ENCODE results near the gene ETS1.

The ETS1 gene

GRCh38 chr11:128492461-128492860 lies 94.9 kb downstream of the ETS1 start:
- TF ChIP-seq EZH2 (IDR thresholded peaks at IDR 0.05; ENCODE audit: borderline replicate concordance, low read length), result no peak
- no peak for TF ChIP-seq CTCF (IDR thresholded peaks at IDR 0.05; ENCODE audit: low read length)
- Histone ChIP-seq H4K20me1 (ENCODE audit: insufficient read depth, low read length) (no peaks in the 10 kb centered on the region), H3K9ac (ENCODE audit: low read length) (no peak overlapping the region), H3K9me2 (ENCODE audit: low read depth, low read length) (no peaks in the 10 kb centered on the region), H3K4me1 (ENCODE audit: insufficient read depth, low read length, severe bottlenecking) (peaks cover 70% of the 10 kb centered on the region), H3F3A (ENCODE audit: insufficient read depth, low read length) (no peaks in the 10 kb centered on the region), H3K27ac (ENCODE audit: low read depth, low read length, poor library complexity, severe bottlenecking) (peak overlapping the region; percentile 48), H3K4me2 (ENCODE audit: low read length) (peak overlapping the region; percentile 12; the same call in 1 of the 2 replicates), H3K79me2 (ENCODE audit: insufficient read depth, low read length) (peaks cover 65% of the 10 kb centered on the region), H3K36me3 (ENCODE audit: insufficient read depth, low read length) (peaks cover 75% of the 10 kb centered on the region), H3K9me3 (ENCODE audit: low read length) (no peaks in the 10 kb centered on the region), H3K4me3 (ENCODE audit: low read depth, low read length, poor library complexity, severe bottlenecking) (no peak overlapping the region), H2AFZ (ENCODE audit: low read length) (no peak overlapping the region), H3K27me3 (ENCODE audit: insufficient read depth, low read length) (no peaks in the 10 kb centered on the region)

- no peak overlapping the region for H2AFZ ChIP-seq (ENCODE audit: low read length)
Measured at GRCh38 chr11:128491195-128491936, 96.0 kb downstream of the ETS1 start.

GRCh38 chr11:128490092-128490491 lies 97.3 kb downstream of the ETS1 start:
- peaks cover 68% of the 10 kb centered on the region for H3K4me1 ChIP-seq (ENCODE audit: insufficient read depth, low read length, severe bottlenecking)
- H3K27ac ChIP-seq (ENCODE audit: low read depth, low read length, poor library complexity, severe bottlenecking), result no peak overlapping the region
- H3K9me3 ChIP-seq (ENCODE audit: low read length), result no peaks in the 10 kb centered on the region

More at GRCh38 chr11:128491195-128491936, 96.0 kb downstream of the ETS1 start:
- H3K4me2 ChIP-seq (ENCODE audit: low read length), result no peak overlapping the region
- peaks cover 84% of the 10 kb centered on the region for H3K36me3 ChIP-seq (ENCODE audit: insufficient read depth, low read length)
- H3K9me3 ChIP-seq (ENCODE audit: low read length), result no peaks in the 10 kb centered on the region
- no peak overlapping the region for H3K9ac ChIP-seq (ENCODE audit: low read length)
- H3K27me3 ChIP-seq (ENCODE audit: insufficient read depth, low read length), result no peaks in the 10 kb centered on the region
- peak overlapping the region; percentile 48 for H3K27ac ChIP-seq (ENCODE audit: low read depth, low read length, poor library complexity, severe bottlenecking)
- H4K20me1 ChIP-seq (ENCODE audit: insufficient read depth, low read length), result no peaks in the 10 kb centered on the region
- H3K4me3 ChIP-seq (ENCODE audit: low read depth, low read length, poor library complexity, severe bottlenecking), result no peak overlapping the region
- TF ChIP-seq CTCF (IDR thresholded peaks at IDR 0.05; ENCODE audit: low read length), result no peak
- no peak for TF ChIP-seq EZH2 (IDR thresholded peaks at IDR 0.05; ENCODE audit: borderline replicate concordance, low read length)
- peaks cover 54% of the 10 kb centered on the region for H3K79me2 ChIP-seq (ENCODE audit: insufficient read depth, low read length)
- peaks cover 68% of the 10 kb centered on the region for H3K4me1 ChIP-seq (ENCODE audit: insufficient read depth, low read length, severe bottlenecking)
- H3F3A ChIP-seq (ENCODE audit: insufficient read depth, low read length), result no peaks in the 10 kb centered on the region
- H3K9me2 ChIP-seq (ENCODE audit: low read depth, low read length), result no peaks in the 10 kb centered on the region

More at GRCh38 chr11:128490092-128490491, 97.3 kb downstream of the ETS1 start:
- no peak overlapping the region for H3K4me3 ChIP-seq (ENCODE audit: low read depth, low read length, poor library complexity, severe bottlenecking)
- H3K9ac ChIP-seq (ENCODE audit: low read length), result no peak overlapping the region
- H2AFZ ChIP-seq (ENCODE audit: low read length), result no peak overlapping the region
- no peaks in the 10 kb centered on the region for H3F3A ChIP-seq (ENCODE audit: insufficient read depth, low read length)
- no peaks in the 10 kb centered on the region for H3K9me2 ChIP-seq (ENCODE audit: low read depth, low read length)
- H3K4me2 ChIP-seq (ENCODE audit: low read length), result no peak overlapping the region
- no peaks in the 10 kb centered on the region for H3K27me3 ChIP-seq (ENCODE audit: insufficient read depth, low read length)
- H3K79me2 ChIP-seq (ENCODE audit: insufficient read depth, low read length), result peaks cover 41% of the 10 kb centered on the region
- no peaks in the 10 kb centered on the region for H4K20me1 ChIP-seq (ENCODE audit: insufficient read depth, low read length)
- TF ChIP-seq CTCF (IDR thresholded peaks at IDR 0.05; ENCODE audit: low read length) (no peak), EZH2 (IDR thresholded peaks at IDR 0.05; ENCODE audit: borderline replicate concordance, low read length) (no peak)
- H3K36me3 ChIP-seq (ENCODE audit: insufficient read depth, low read length), result peaks cover 92% of the 10 kb centered on the region

Data from OCI-LY1 (cell line).